Sigmoid colon (tissue), 7 donors: ENCODE data around the gene PLAC9. TPM values are rescaled to one million over a fixed set of nuclear protein-coding genes. Genes with fewer than 3 reads are reported as not detected.
A peak's percentile ranks its signal among the peaks of the same experiment; 100 is the strongest.
"Not testable (repeated sequence)": the region's sequence is repeated elsewhere in the genome, so short reads cannot be mapped to it uniquely, and the experiment has no call there.

Experiments used
- DNase-seq: peaks from one replicate; pipeline ENCODE4 v3.0.0-alpha.2; 2019
- H3K27ac ChIP-seq, 4 donors: fragments of 200-600 bp; sonication (generic); one replicate each; pipeline ENCODE4 v1.5.1; 2016 to 2019; ENCODE audit warnings: mild to moderate bottlenecking in 1 of 4
- H3K27me3 ChIP-seq, 3 donors: fragments of 200-600 bp; sonication (generic); one replicate each; pipeline ENCODE4 v1.5.1; 2019; ENCODE audit warnings: mild to moderate bottlenecking in 1 of 3
- H3K36me3 ChIP-seq, 4 donors: fragments of 200-600 bp; sonication (generic); one replicate each; pipeline ENCODE4 v1.5.1; 2016 to 2019
- H3K4me1 ChIP-seq, 4 donors: fragments of 200-600 bp; sonication (generic); one replicate each; pipeline ENCODE4 v1.5.1; 2017 to 2019
- H3K4me3 ChIP-seq, 4 donors: fragments of 200-600 bp; sonication (generic); one replicate each; pipeline ENCODE4 v1.5.1; 2017 to 2019; ENCODE audit warnings: mild to moderate bottlenecking in 2 of 4, moderate library complexity in 1 of 4
- H3K9me3 ChIP-seq, 4 donors: fragments of 200-600 bp in 3 of 4; sonication (generic) in 3 of 4; one replicate each; pipeline versions ENCODE4 v1.5.1 to v1.6.1; 2013 to 2019
- CTCF ChIP-seq, 4 experiments: fragments of 450-650 bp in 3 of 4; fragments of 200-600 bp in 1 of 4; IDR thresholded peaks; one replicate each; pipeline ENCODE4 v1.5.1; 2016 to 2019; ENCODE audit warnings: antibody characterized with exemption in 4 of 4, mild to moderate bottlenecking in 3 of 4, moderate library complexity in 2 of 4
- EP300 ChIP-seq, 4 donors: sonication (generic); formaldehyde crosslinking; IDR thresholded peaks; one replicate each; pipeline ENCODE4 v1.6.1; 2017; ENCODE audit warnings: antibody characterized with exemption in 4 of 4
- POLR2A ChIP-seq, 2 donors: fragments of 450-650 bp; IDR thresholded peaks; one replicate each; pipeline ENCODE4 v1.6.1; 2016; ENCODE audit warnings: antibody characterized with exemption in 2 of 2, mild to moderate bottlenecking in 2 of 2, moderate library complexity in 2 of 2
- POLR2AphosphoS5 ChIP-seq, 4 donors: sonication (generic); formaldehyde crosslinking; IDR thresholded peaks; one replicate each; pipeline ENCODE4 v1.6.1; 2017; ENCODE audit warnings: antibody characterized with exemption in 4 of 4
- WGBS, 2 donors: extraction: QIAGEN DNeasy Blood & Tissue Kit; methylation state at CpG; one replicate each; pipeline ENCODE4 v1.1.7; 2013; 5-methylcytosine and 5-hydroxymethylcytosine counted together
- intact Hi-C: fragments of 100-400 bp; cut with DNase I; formaldehyde crosslinking; loops from one replicate; pipeline ENCODE4 v1.15.1; 2023
- polyA plus RNA-seq, 3 donors: library from polyadenylated mRNA; stranded (reverse); fragments of 200-250 nt; gene quantifications; one replicate each; pipeline ENCODE4 v1.2.3, GENCODE V29; 2013
- total RNA-seq, 4 donors: library from RNA; depleted of rRNA; stranded (reverse); fragments of >200 nt; gene quantifications; one replicate each; pipeline ENCODE4 v1.1.0, GENCODE V29; 2016
- donor health status: healthy with polysubstance abuse.
- donor health status: Bipolar disorder and iron deficiency.
- donor health status: healthy.

The PLAC9 gene, protein sequence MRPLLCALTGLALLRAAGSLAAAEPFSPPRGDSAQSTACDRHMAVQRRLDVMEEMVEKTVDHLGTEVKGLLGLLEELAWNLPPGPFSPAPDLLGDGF
- total RNA-seq (10 to 100 TPM in 2 of 4 donors, 1 to 10 TPM in 2; 5.1 to 20.8 (median 13.6) TPM), polyA plus RNA-seq (10 to 100 TPM in 1 of 3 donors, 1 to 10 TPM in 2; 1.2 to 23.4 (median 6.9) TPM)

GRCh38 chr10:80132299-80133139, at the start of gene PLAC9:
TSS of gene PLAC9 (plus strand) at chr10:80132730. CDS start at chr10:80132763, 33 bp downstream.
- peaks cover 0 to 18% (median 14%) of the 10 kb centered on the region in 4 donors for H3K4me1 ChIP-seq
- intact Hi-C loops, result no loop called here
- DNase-seq, result peak; percentile 62
- no peak for TF ChIP-seq EP300 (IDR thresholded peaks at IDR 0.05)
- TF ChIP-seq POLR2A (IDR thresholded peaks at IDR 0.05), result no peak
- no peak for TF ChIP-seq CTCF (IDR thresholded peaks at IDR 0.05)
- peak in 1 of 4 donors; percentile 24 for TF ChIP-seq POLR2AphosphoS5 (IDR thresholded peaks at IDR 0.05)
- no peaks in the 10 kb centered on the region for H3K36me3 ChIP-seq
- H3K9me3 ChIP-seq, result no peaks in the 10 kb centered on the region
- H3K27me3 ChIP-seq, result peaks cover 8 to 55% (median 33%) of the 10 kb centered on the region in 3 donors
- peak within 1 kb of the TSS; percentile 4 to 48 (median 40) for H3K4me3 ChIP-seq
- WGBS, 2 donors, result 2 to 3% methylated on average over 58 of the region's 58 CpGs
- peak within 1 kb of the TSS; percentile 46 to 77 (median 68) for H3K27ac ChIP-seq

DNA sequence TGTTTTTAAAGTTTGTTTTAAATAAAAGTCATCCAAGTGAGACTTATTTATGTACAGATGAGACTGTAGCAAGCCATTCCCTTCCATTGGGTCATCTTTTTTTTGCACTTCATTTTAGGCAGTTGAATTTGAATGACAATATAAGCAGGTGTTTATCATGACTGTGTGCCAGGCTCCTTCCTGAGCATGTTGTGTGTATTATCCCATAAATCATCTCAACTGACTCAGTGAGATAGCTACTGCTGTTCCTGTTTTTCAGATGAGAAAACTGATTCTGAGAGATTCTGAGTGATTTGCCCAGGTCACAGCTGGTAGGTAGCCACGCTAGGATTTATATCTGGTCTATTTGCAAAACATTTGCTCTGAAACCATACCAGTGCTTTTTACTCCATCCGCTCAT, 42.4 kb upstream of the PLAC9 start:
- Histone ChIP-seq H3K9me3 (no peaks in the 10 kb centered on the region), H3K36me3 (peaks cover 0 to 51% (median 0%) of the 10 kb centered on the region in 4 donors), H3K27me3 (no peaks in the 10 kb centered on the region), H3K4me3 (no peak overlapping the region), H3K27ac (no peak overlapping the region), H3K4me1 (no peaks in the 10 kb centered on the region)
- no peak for TF ChIP-seq POLR2AphosphoS5 (IDR thresholded peaks at IDR 0.05)
- no peak for TF ChIP-seq POLR2A (IDR thresholded peaks at IDR 0.05)
- TF ChIP-seq EP300 (IDR thresholded peaks at IDR 0.05), result no peak
- TF ChIP-seq CTCF (IDR thresholded peaks at IDR 0.05), result no peak
- DNase-seq, result no peak
- intact Hi-C loops, result no loop called here
- WGBS, 2 donors, result 76 to 84% methylated on average over 2 of the region's 2 CpGs

GRCh38 chr10:80094231-80094630, 38.3 kb upstream of the PLAC9 start:
- TF ChIP-seq EP300 (IDR thresholded peaks at IDR 0.05), result no peak
- no peak for TF ChIP-seq POLR2AphosphoS5 (IDR thresholded peaks at IDR 0.05)
- no peak for TF ChIP-seq POLR2A (IDR thresholded peaks at IDR 0.05)
- no peak for TF ChIP-seq CTCF (IDR thresholded peaks at IDR 0.05)
- H3K27me3 ChIP-seq, result no peaks in the 10 kb centered on the region
- WGBS, 2 donors, result 68 to 73% methylated on average over 2 of the region's 2 CpGs

DNA sequence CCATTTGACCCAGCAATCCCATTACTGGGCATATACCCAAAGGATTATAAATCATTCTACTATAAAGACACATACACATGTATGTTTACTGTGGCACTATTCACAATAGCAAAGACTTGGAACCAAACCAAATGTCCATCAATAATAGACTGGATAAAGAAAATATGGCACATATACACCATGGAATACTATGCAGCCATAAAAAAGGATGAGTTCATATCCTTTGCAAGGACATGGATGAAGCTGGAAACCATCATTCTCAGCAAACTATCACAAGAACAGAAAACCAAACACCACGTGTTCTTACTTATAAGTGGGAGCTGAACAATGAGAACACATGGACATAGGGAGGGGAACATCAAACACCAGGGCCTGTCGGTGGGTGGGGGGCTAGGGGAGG, 34.3 kb upstream of the PLAC9 start:
- DNase-seq, H3K9me3 ChIP-seq, H3K27me3 ChIP-seq, intact Hi-C loops, H3K27ac ChIP-seq, H3K4me1 ChIP-seq, H3K4me3 ChIP-seq, H3K36me3 ChIP-seq: not testable (repeated sequence)
- WGBS, 2 donors, result 92 to 96% methylated on average over 2 of the region's 2 CpGs

More at GRCh38 chr10:80094231-80094630, 38.3 kb upstream of the PLAC9 start:
- no peak overlapping the region for H3K27ac ChIP-seq
- H3K4me1 ChIP-seq, result no peaks in the 10 kb centered on the region
- intact Hi-C loops, result no loop called here
- H3K4me3 ChIP-seq, result no peak overlapping the region
- DNase-seq, result no peak
- no peaks in the 10 kb centered on the region for H3K9me3 ChIP-seq
- H3K36me3 ChIP-seq, result peaks cover 0 to 16% (median 0%) of the 10 kb centered on the region in 4 donors

GRCh38 chr10:80099295-80099694, 33.2 kb upstream of the PLAC9 start:
- WGBS, 2 donors, result 81 to 87% methylated on average over 8 of the region's 8 CpGs
- intact Hi-C loops, H3K27me3 ChIP-seq, H3K27ac ChIP-seq, H3K36me3 ChIP-seq, H3K4me3 ChIP-seq, H3K4me1 ChIP-seq, H3K9me3 ChIP-seq, DNase-seq: not testable (repeated sequence)
